Amniotic stem cell (primary cell): ENCODE measurements around the gene KCNIP1.

Experiments used
- DNase-seq: peaks from one replicate; lab custom pipeline; 2025; lab: John Stamatoyannopoulos, UW

The KCNIP1 gene

GRCh38 chr5:170781946-170782345 lies 278.1 kb downstream of the KCNIP1 start:
- no peak for DNase-seq

- DNase-seq: no peak
Observed at GRCh38 chr5:170782438-170782837, 278.6 kb downstream of the KCNIP1 start.

GRCh38 chr5:170783498-170784247 lies 279.9 kb downstream of the KCNIP1 start, which contains the start of gene GABRP:
TSS of gene GABRP (plus strand) at chr5:170783725. CDS start at chr5:170788616, 4,891 bp downstream.
- no peak for DNase-seq

GRCh38 chr5:170785416-170785815 lies 281.6 kb downstream of the KCNIP1 start:
- no peak for DNase-seq
